Muscle layer of colon (tissue), 2 donors: ENCODE measurements around the gene PSMD13.
"Not testable (repeated sequence)": the region's sequence is repeated elsewhere in the genome, so short reads cannot be mapped to it uniquely, and the experiment has no call there.

Source experiments
- H3K27ac ChIP-seq: one replicate; pipeline ENCODE4 v1.7.0; 2013; ENCODE audit warnings: low read depth, mild to moderate bottlenecking, low read length, moderate library complexity
- H3K27me3 ChIP-seq, 2 donors: one replicate each; pipeline ENCODE4 v1.7.0; 2013; ENCODE audit warnings: low read length in 2 of 2, mild to moderate bottlenecking in 2 of 2; ENCODE audit not compliant: insufficient read depth in 2 of 2, control insufficient read depth in 1 of 2
- H3K36me3 ChIP-seq: one replicate; pipeline ENCODE4 v1.7.0; 2013; ENCODE audit warnings: mild to moderate bottlenecking, low read length; ENCODE audit not compliant: insufficient read depth
- H3K4me1 ChIP-seq: one replicate; pipeline ENCODE4 v1.7.0; 2013; ENCODE audit warnings: mild to moderate bottlenecking, low read length; ENCODE audit not compliant: insufficient read depth
- H3K4me3 ChIP-seq, 2 donors: one replicate each; pipeline ENCODE4 v1.7.0; 2013; ENCODE audit warnings: low read length in 2 of 2, low read depth in 1 of 2, mild to moderate bottlenecking in 1 of 2, moderate library complexity in 1 of 2
- H3K9ac ChIP-seq: one replicate; pipeline ENCODE4 v1.7.0; 2013; ENCODE audit warnings: low read length
- H3K9me3 ChIP-seq: one replicate; pipeline ENCODE4 v1.7.0; 2013; ENCODE audit warnings: mild to moderate bottlenecking, low read length
- donor health status: abdominal sarcoma.
- donor health status: Adenocarcinoma of cecum.

The PSMD13 gene

GRCh38 chr11:255816-256215 lies 19.0 kb downstream of the PSMD13 start:
- H3K27me3 ChIP-seq, result no peaks in the 10 kb centered on the region
- H3K27ac ChIP-seq, result no peak overlapping the region
- no peak overlapping the region for H3K4me3 ChIP-seq
- no peak overlapping the region for H3K9ac ChIP-seq
- H3K4me1 ChIP-seq, result no peaks in the 10 kb centered on the region
- H3K36me3 ChIP-seq, result peaks cover 27% of the 10 kb centered on the region
- no peaks in the 10 kb centered on the region for H3K9me3 ChIP-seq

- Histone ChIP-seq H3K27me3 (no peaks in the 10 kb centered on the region), H3K36me3 (peaks cover 14% of the 10 kb centered on the region), H3K9ac (no peak overlapping the region), H3K4me1 (no peaks in the 10 kb centered on the region), H3K4me3 (no peak overlapping the region), H3K9me3 (peaks cover 4% of the 10 kb centered on the region), H3K27ac (no peak overlapping the region)
Measured at GRCh38 chr11:256952-257737, 20.4 kb downstream of the PSMD13 start.

GRCh38 chr11:257766-258493 lies 21.2 kb downstream of the PSMD13 start:
- no peak overlapping the region for H3K9ac ChIP-seq
- no peak overlapping the region for H3K4me3 ChIP-seq
- no peaks in the 10 kb centered on the region for H3K4me1 ChIP-seq
- no peak overlapping the region for H3K27ac ChIP-seq
- peaks cover 6% of the 10 kb centered on the region for H3K36me3 ChIP-seq
- H3K9me3 ChIP-seq, result peaks cover 4% of the 10 kb centered on the region
- H3K27me3 ChIP-seq, result no peaks in the 10 kb centered on the region

- no peaks in the 10 kb centered on the region for H3K4me1 ChIP-seq
- no peaks in the 10 kb centered on the region for H3K27me3 ChIP-seq
- H3K9ac ChIP-seq, result no peak overlapping the region
- no peak overlapping the region for H3K4me3 ChIP-seq
- peaks cover 4% of the 10 kb centered on the region for H3K9me3 ChIP-seq
- H3K36me3 ChIP-seq, result no peaks in the 10 kb centered on the region
- H3K27ac ChIP-seq, result no peak overlapping the region
Measured at GRCh38 chr11:259413-259812, 22.6 kb downstream of the PSMD13 start.

- no peak overlapping the region for H3K27ac ChIP-seq
- no peaks in the 10 kb centered on the region for H3K36me3 ChIP-seq
- no peaks in the 10 kb centered on the region for H3K4me1 ChIP-seq
- H3K27me3 ChIP-seq, result no peaks in the 10 kb centered on the region
- H3K9ac ChIP-seq, result no peak overlapping the region
- peaks cover 4% of the 10 kb centered on the region for H3K9me3 ChIP-seq
- no peak overlapping the region for H3K4me3 ChIP-seq
Measured at GRCh38 chr11:261624-262023, 24.8 kb downstream of the PSMD13 start.

GRCh38 chr11:266676-267439 lies 30.1 kb downstream of the PSMD13 start:
- Histone ChIP-seq H3K36me3 (no peaks in the 10 kb centered on the region), H3K4me1 (no peaks in the 10 kb centered on the region), H3K9ac (no peak overlapping the region), H3K27me3 (peaks cover 0 to 12% of the 10 kb centered on the region in 2 donors), H3K27ac (no peak overlapping the region), H3K9me3 (no peaks in the 10 kb centered on the region), H3K4me3 (no peak overlapping the region)

GRCh38 chr11:267491-267994 lies 30.8 kb downstream of the PSMD13 start:
- Histone ChIP-seq H3K4me3 (no peak overlapping the region), H3K9ac (no peak overlapping the region), H3K27me3 (peaks cover 0 to 12% of the 10 kb centered on the region in 2 donors), H3K27ac (no peak overlapping the region), H3K9me3 (no peaks in the 10 kb centered on the region), H3K36me3 (no peaks in the 10 kb centered on the region), H3K4me1 (no peaks in the 10 kb centered on the region)

- not testable (repeated sequence) for H3K9me3 ChIP-seq, H3K9ac ChIP-seq, H3K27ac ChIP-seq, H3K4me3 ChIP-seq, H3K4me1 ChIP-seq, H3K36me3 ChIP-seq
- peaks cover 0 to 12% of the 10 kb centered on the region in 2 donors for H3K27me3 ChIP-seq
Measured at GRCh38 chr11:268716-269145, 32.0 kb downstream of the PSMD13 start.

GRCh38 chr11:269146-269890 lies 32.5 kb downstream of the PSMD13 start:
- no peak overlapping the region for H3K4me3 ChIP-seq

GRCh38 chr11:270451-271318 lies 33.9 kb downstream of the PSMD13 start:
- no peak overlapping the region for H3K9ac ChIP-seq
- H3K36me3 ChIP-seq, result no peaks in the 10 kb centered on the region
- no peaks in the 10 kb centered on the region for H3K9me3 ChIP-seq
- no peak overlapping the region for H3K4me3 ChIP-seq
- H3K27me3 ChIP-seq, result peaks cover 0 to 12% of the 10 kb centered on the region in 2 donors
- no peaks in the 10 kb centered on the region for H3K4me1 ChIP-seq
- no peak overlapping the region for H3K27ac ChIP-seq

More at GRCh38 chr11:269146-269890, 32.5 kb downstream of the PSMD13 start:
- no peaks in the 10 kb centered on the region for H3K4me1 ChIP-seq
- H3K9ac ChIP-seq, result no peak overlapping the region
- no peaks in the 10 kb centered on the region for H3K36me3 ChIP-seq
- no peaks in the 10 kb centered on the region for H3K9me3 ChIP-seq
- H3K27ac ChIP-seq, result no peak overlapping the region
- peaks cover 0 to 12% of the 10 kb centered on the region in 2 donors for H3K27me3 ChIP-seq
